ENCODE results near the gene CRIM1. TPM values are rescaled to one million over a fixed set of nuclear protein-coding genes. Genes with fewer than 3 reads are reported as not detected.

CRIM1 gene
- total and polyA plus RNA-seq, 4 donors, result 2.2 to 22.1 (median 9.6) TPM

DNA sequence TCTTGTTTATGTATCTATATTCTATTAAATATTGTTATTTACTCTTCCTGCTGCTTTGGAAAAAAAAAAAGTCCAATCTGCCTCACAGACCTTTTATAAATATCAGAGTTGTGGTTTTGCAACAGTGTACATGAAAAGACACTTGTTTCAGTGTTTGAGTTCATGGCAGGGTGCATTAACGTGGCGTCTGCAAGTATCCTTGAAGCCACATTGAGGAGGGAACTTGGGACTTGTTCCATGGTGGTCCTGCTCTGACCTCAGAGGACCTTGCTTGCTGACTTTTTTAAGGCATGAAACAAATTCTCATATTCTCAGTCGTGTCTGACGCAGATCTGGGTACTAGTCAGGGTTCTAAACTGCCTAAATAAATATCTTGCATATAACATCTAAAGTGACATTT is 55.1 kb downstream of the CRIM1 start:
- Histone ChIP-seq H3K4me3 (ENCODE audit: low read depth in 1 of 3, low read length in 3 of 3) (no peak overlapping the region), H3K9me3 (ENCODE audit: control insufficient read depth in 4 of 4, low read length in 3 of 4) (no peaks in the 10 kb centered on the region), H3K4me1 (ENCODE audit: control insufficient read depth in 4 of 4, insufficient read depth in 4 of 4, low read length in 3 of 4) (peaks cover 0 to 4% (median 2%) of the 10 kb centered on the region in 4 donors), H3K27me3 (ENCODE audit: control insufficient read depth in 4 of 4, insufficient read depth in 4 of 4, low read length in 3 of 4) (no peaks in the 10 kb centered on the region), H3K9ac (ENCODE audit: low read depth in 1 of 2, low read length in 2 of 2) (no peak overlapping the region), H3K27ac (ENCODE audit: low read depth in 1 of 2, low read length in 2 of 2) (no peak overlapping the region), H3K36me3 (ENCODE audit: control insufficient read depth in 4 of 4, insufficient read depth in 3 of 4, low read depth in 1 of 4, low read length in 3 of 4) (no peaks in the 10 kb centered on the region)
- TF ChIP-seq, protein P1, sequence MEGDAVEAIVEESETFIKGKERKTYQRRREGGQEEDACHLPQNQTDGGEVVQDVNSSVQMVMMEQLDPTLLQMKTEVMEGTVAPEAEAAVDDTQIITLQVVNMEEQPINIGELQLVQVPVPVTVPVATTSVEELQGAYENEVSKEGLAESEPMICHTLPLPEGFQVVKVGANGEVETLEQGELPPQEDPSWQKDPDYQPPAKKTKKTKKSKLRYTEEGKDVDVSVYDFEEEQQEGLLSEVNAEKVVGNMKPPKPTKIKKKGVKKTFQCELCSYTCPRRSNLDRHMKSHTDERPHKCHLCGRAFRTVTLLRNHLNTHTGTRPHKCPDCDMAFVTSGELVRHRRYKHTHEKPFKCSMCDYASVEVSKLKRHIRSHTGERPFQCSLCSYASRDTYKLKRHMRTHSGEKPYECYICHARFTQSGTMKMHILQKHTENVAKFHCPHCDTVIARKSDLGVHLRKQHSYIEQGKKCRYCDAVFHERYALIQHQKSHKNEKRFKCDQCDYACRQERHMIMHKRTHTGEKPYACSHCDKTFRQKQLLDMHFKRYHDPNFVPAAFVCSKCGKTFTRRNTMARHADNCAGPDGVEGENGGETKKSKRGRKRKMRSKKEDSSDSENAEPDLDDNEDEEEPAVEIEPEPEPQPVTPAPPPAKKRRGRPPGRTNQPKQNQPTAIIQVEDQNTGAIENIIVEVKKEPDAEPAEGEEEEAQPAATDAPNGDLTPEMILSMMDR (IDR thresholded peaks at IDR 0.05; ENCODE audit: low read depth, low read length, missing input control), result no peak
- TF ChIP-seq, protein P2, sequence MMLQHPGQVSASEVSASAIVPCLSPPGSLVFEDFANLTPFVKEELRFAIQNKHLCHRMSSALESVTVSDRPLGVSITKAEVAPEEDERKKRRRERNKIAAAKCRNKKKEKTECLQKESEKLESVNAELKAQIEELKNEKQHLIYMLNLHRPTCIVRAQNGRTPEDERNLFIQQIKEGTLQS (IDR thresholded peaks at IDR 0.05), result no peak
- TF ChIP-seq, protein P3, sequence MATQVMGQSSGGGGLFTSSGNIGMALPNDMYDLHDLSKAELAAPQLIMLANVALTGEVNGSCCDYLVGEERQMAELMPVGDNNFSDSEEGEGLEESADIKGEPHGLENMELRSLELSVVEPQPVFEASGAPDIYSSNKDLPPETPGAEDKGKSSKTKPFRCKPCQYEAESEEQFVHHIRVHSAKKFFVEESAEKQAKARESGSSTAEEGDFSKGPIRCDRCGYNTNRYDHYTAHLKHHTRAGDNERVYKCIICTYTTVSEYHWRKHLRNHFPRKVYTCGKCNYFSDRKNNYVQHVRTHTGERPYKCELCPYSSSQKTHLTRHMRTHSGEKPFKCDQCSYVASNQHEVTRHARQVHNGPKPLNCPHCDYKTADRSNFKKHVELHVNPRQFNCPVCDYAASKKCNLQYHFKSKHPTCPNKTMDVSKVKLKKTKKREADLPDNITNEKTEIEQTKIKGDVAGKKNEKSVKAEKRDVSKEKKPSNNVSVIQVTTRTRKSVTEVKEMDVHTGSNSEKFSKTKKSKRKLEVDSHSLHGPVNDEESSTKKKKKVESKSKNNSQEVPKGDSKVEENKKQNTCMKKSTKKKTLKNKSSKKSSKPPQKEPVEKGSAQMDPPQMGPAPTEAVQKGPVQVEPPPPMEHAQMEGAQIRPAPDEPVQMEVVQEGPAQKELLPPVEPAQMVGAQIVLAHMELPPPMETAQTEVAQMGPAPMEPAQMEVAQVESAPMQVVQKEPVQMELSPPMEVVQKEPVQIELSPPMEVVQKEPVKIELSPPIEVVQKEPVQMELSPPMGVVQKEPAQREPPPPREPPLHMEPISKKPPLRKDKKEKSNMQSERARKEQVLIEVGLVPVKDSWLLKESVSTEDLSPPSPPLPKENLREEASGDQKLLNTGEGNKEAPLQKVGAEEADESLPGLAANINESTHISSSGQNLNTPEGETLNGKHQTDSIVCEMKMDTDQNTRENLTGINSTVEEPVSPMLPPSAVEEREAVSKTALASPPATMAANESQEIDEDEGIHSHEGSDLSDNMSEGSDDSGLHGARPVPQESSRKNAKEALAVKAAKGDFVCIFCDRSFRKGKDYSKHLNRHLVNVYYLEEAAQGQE (IDR thresholded peaks at IDR 0.05), result no peak
- TF ChIP-seq FOXA2 (IDR thresholded peaks at IDR 0.05), result no peak
- TF ChIP-seq, protein P4, sequence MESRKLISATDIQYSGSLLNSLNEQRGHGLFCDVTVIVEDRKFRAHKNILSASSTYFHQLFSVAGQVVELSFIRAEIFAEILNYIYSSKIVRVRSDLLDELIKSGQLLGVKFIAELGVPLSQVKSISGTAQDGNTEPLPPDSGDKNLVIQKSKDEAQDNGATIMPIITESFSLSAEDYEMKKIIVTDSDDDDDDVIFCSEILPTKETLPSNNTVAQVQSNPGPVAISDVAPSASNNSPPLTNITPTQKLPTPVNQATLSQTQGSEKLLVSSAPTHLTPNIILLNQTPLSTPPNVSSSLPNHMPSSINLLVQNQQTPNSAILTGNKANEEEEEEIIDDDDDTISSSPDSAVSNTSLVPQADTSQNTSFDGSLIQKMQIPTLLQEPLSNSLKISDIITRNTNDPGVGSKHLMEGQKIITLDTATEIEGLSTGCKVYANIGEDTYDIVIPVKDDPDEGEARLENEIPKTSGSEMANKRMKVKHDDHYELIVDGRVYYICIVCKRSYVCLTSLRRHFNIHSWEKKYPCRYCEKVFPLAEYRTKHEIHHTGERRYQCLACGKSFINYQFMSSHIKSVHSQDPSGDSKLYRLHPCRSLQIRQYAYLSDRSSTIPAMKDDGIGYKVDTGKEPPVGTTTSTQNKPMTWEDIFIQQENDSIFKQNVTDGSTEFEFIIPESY (IDR thresholded peaks at IDR 0.05), result no peak
- TF ChIP-seq, protein P5, sequence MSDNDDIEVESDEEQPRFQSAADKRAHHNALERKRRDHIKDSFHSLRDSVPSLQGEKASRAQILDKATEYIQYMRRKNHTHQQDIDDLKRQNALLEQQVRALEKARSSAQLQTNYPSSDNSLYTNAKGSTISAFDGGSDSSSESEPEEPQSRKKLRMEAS (IDR thresholded peaks at IDR 0.05), result no peak
- no peak for TF ChIP-seq RAD21 (IDR thresholded peaks at IDR 0.05)
- TF ChIP-seq TAF1 (conservative IDR thresholded peaks at IDR 0.05), result no peak
- TF ChIP-seq FOXA1 (IDR thresholded peaks at IDR 0.05), result no peak
- no peak for TF ChIP-seq JUND (IDR thresholded peaks at IDR 0.05)
- TF ChIP-seq HNF4G (IDR thresholded peaks at IDR 0.05), result no peak
- no peak for TF ChIP-seq HNF4A (conservative IDR thresholded peaks at IDR 0.05)
- TF ChIP-seq RXRA (IDR thresholded peaks at IDR 0.05), result no peak
- DNase-seq (ENCODE audit: low spot score), result no peak
- 70% methylated on average over 4 of the region's 4 CpGs for WGBS

DNA sequence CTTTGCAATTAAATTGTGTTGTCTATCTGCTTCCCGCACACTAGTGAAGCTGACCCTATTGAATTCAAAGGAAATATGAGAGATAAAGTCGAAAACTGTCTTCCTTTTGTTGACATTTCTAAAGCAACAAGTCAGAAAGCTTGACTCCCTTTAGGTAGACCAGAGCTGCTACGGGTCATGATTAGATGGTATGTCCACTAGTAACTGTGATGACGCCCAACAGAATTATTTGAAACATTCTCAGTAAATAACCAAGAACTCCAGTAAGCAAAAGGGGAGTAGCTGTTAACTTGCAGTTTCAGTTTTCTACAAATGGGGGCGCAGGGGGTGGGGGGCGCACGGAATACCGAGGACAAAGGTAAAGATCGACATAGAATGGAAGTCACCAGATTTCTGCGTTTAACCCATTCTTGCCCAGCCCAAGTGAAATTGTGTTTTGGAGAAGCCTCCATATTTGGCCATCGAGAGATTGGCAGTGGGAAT is 56.4 kb downstream of the CRIM1 start:
- H3K4me1 ChIP-seq (ENCODE audit: control insufficient read depth in 4 of 4, insufficient read depth in 4 of 4, low read length in 3 of 4), result peaks cover 0 to 4% (median 2%) of the 10 kb centered on the region in 4 donors
- no peak for DNase-seq (ENCODE audit: low spot score)
- H3K27me3 ChIP-seq (ENCODE audit: control insufficient read depth in 4 of 4, insufficient read depth in 4 of 4, low read length in 3 of 4), result no peaks in the 10 kb centered on the region
- no peaks in the 10 kb centered on the region for H3K36me3 ChIP-seq (ENCODE audit: control insufficient read depth in 4 of 4, insufficient read depth in 3 of 4, low read depth in 1 of 4, low read length in 3 of 4)
- 71% methylated on average over 11 of the region's 11 CpGs for WGBS
- no peaks in the 10 kb centered on the region for H3K9me3 ChIP-seq (ENCODE audit: control insufficient read depth in 4 of 4, low read length in 3 of 4)
- TF ChIP-seq, protein P2 (IDR thresholded peaks at IDR 0.05), result no peak
- TF ChIP-seq, protein P1 (IDR thresholded peaks at IDR 0.05; ENCODE audit: low read depth, low read length, missing input control), result no peak
- TF ChIP-seq NR2F2 (IDR thresholded peaks at IDR 0.05), result peak; percentile 82
- H3K4me3 ChIP-seq (ENCODE audit: low read depth in 1 of 3, low read length in 3 of 3), result no peak overlapping the region
- H3K27ac ChIP-seq (ENCODE audit: low read depth in 1 of 2, low read length in 2 of 2), result peak overlapping the region in 1 of 2 donors; percentile 25
- no peak overlapping the region for H3K9ac ChIP-seq (ENCODE audit: low read depth in 1 of 2, low read length in 2 of 2)
